Measurements from ENCODE around the gene ABLIM3.

The ABLIM3 gene

GRCh38 chr5:149221326-149221725 lies 80.0 kb downstream of the ABLIM3 start:
- no peak for DNase-seq

GRCh38 chr5:149221731-149222342 lies 80.5 kb downstream of the ABLIM3 start:
- peak; percentile 42 for DNase-seq

- no peak for DNase-seq
These were observed 82.0 kb downstream of the ABLIM3 start for GRCh38 chr5:149223081-149223848.

- DNase-seq = no peak
These were observed 83.0 kb downstream of the ABLIM3 start for GRCh38 chr5:149224282-149224681.

GRCh38 chr5:149227168-149227826 lies 86.0 kb downstream of the ABLIM3 start:
- peak; percentile 68 for DNase-seq

- peak; percentile 78 for DNase-seq
These were observed 87.5 kb downstream of the ABLIM3 start for GRCh38 chr5:149228618-149229297.

GRCh38 chr5:149229298-149229937 lies 88.1 kb downstream of the ABLIM3 start:
- no peak for DNase-seq

GRCh38 chr5:149235841-149236240 lies 94.5 kb downstream of the ABLIM3 start:
- DNase-seq = no peak

- DNase-seq = no peak
These were observed 96.4 kb downstream of the ABLIM3 start for GRCh38 chr5:149237662-149238061.

- no peak for DNase-seq
These were observed 97.2 kb downstream of the ABLIM3 start for GRCh38 chr5:149238540-149238939.

- no peak for DNase-seq
These were observed 98.6 kb downstream of the ABLIM3 start for GRCh38 chr5:149239917-149240316.

GRCh38 chr5:149240354-149240998 lies 99.2 kb downstream of the ABLIM3 start:
- DNase-seq = no peak

GRCh38 chr5:149242339-149242738 lies 101.0 kb downstream of the ABLIM3 start:
- DNase-seq = no peak

- no peak for DNase-seq
These were observed 105.6 kb downstream of the ABLIM3 start for GRCh38 chr5:149246906-149247305.

GRCh38 chr5:149247726-149248125 lies 106.4 kb downstream of the ABLIM3 start:
- no peak for DNase-seq

GRCh38 chr5:149251546-149251945 lies 110.3 kb downstream of the ABLIM3 start:
- DNase-seq = no peak

- DNase-seq = no peak
These were observed 113.2 kb downstream of the ABLIM3 start for GRCh38 chr5:149254506-149254905.

GRCh38 chr5:149256451-149256850 lies 115.2 kb downstream of the ABLIM3 start:
- peak; percentile 64 for DNase-seq

- no peak for DNase-seq
These were observed 115.8 kb downstream of the ABLIM3 start for GRCh38 chr5:149257131-149257530.

GRCh38 chr5:149257889-149258705 lies 116.8 kb downstream of the ABLIM3 start:
- DNase-seq = peak; percentile 82

GRCh38 chr5:149260761-149261160 lies 119.5 kb downstream of the ABLIM3 start:
- DNase-seq = no peak
